Calu3 (cell line): Measurements from ENCODE around the gene CARMIL1. TPM values are rescaled to one million over a fixed set of nuclear protein-coding genes. Genes with fewer than 3 reads are reported as not detected.
A peak's percentile ranks its signal among the peaks of the same experiment; 100 is the strongest.

Experiments
- BruUV-seq: library from RNA; stranded (reverse); fragments of 400-500 nt; replicated peaks from 2 replicates; lab custom pipeline; 2021; lab: Mats Ljungman, UMichigan
- CTCF ChIA-PET: fragments of 300-600 bp; sonication (Branson Sonifier 250); formaldehyde crosslinking; loops from one replicate; lab custom pipeline; 2022; ENCODE audit warnings: antibody characterized with exemption; lab: Charles Lee
- DNase-seq: peaks from one replicate; pipeline ENCODE4 v3.0.0; 2022
- H3K27ac Mint-ChIP-seq: one replicate; pipeline ENCODE4 v1.8.0; 2022; ENCODE audit warnings: mixed read lengths; ENCODE audit not compliant: unreplicated experiment
- H3K27me3 Mint-ChIP-seq: one replicate; pipeline ENCODE4 v1.8.0; 2022; ENCODE audit warnings: mixed read lengths; ENCODE audit not compliant: unreplicated experiment
- H3K36me3 Mint-ChIP-seq: one replicate; pipeline ENCODE4 v1.8.0; 2022; ENCODE audit warnings: mild to moderate bottlenecking, moderate library complexity, mixed read lengths; ENCODE audit not compliant: insufficient read depth, unreplicated experiment
- H3K4me1 Mint-ChIP-seq: one replicate; pipeline ENCODE4 v1.8.0; 2022; ENCODE audit warnings: mild to moderate bottlenecking, low read depth, mixed read lengths; ENCODE audit not compliant: unreplicated experiment
- H3K4me3 Mint-ChIP-seq: one replicate; pipeline ENCODE4 v1.8.0; 2022; ENCODE audit warnings: mild to moderate bottlenecking, low read depth, moderate library complexity, mixed read lengths; ENCODE audit not compliant: unreplicated experiment
- H3K9me3 Mint-ChIP-seq: one replicate; pipeline ENCODE4 v1.8.0; 2022; ENCODE audit warnings: low read depth, mixed read lengths; ENCODE audit not compliant: unreplicated experiment
- CTCF ChIP-seq: fragments of 200-600 bp; IDR thresholded peaks from one replicate; pipeline ENCODE4 v1.8.0; 2022; ENCODE audit warnings: antibody characterized with exemption; ENCODE audit not compliant: unreplicated experiment
- intact Hi-C: fragments of 100-400 bp; cut with micrococcal nuclease; formaldehyde crosslinking; loops from one replicate; pipeline ENCODE4 v1.10.0; 2022; ENCODE audit not compliant: unreplicated experiment
- total RNA-seq: library from RNA; stranded (reverse); gene quantifications from 2 replicates; pipeline ENCODE4 v1.2.3, GENCODE V29; 2022

The CARMIL1 gene
- total RNA-seq, 1 experiment from 2014 or later = 92.4 TPM

DNA sequence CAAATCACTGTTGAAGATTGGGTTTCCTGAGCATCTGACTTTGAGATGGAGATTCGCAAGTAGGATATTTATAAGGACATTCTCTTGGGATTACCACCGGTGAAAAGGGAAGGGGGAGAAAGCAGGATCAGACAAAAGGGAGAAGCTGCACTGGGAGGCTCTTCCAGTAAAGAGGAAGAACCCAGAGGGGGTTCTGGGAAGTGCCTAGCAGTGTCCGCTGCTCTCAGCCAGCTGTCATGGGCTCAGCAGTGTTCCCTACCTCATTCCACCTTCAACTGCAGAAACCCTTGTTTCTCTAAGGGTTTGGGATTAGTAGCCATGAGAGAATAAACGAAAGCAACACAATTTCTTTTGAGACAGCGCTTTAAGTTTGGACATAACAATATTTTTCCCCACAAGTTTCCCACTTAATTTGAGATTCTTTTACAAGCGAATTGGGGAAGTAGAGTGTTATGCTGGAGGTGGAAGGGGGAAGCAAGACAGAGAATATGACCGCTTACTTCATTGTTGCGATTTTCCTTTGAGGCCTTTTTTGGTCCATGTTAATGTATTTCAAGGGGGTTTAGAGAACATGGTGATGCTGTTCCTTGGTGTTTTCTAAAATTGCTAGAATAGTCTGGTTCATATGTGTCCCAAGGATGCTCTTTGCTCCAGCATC lies 218.3 kb downstream of the CARMIL1 start:
- DNase-seq = no peak
- BruUV-seq = no TSS peak
- Mint-ChIP-seq H3K4me3 (no peak overlapping the region), H3K4me1 (peaks cover 13% of the 10 kb centered on the region), H3K9me3 (no peaks in the 10 kb centered on the region), H3K27me3 (no peaks in the 10 kb centered on the region), H3K36me3 (peaks cover 25% of the 10 kb centered on the region), H3K27ac (peak overlapping the region; percentile 73)
- CTCF ChIA-PET = no interaction called here
- TF ChIP-seq CTCF = no peak
- intact Hi-C loops = no loop called here

- H3K9me3 Mint-ChIP-seq = no peaks in the 10 kb centered on the region
- peaks cover 25% of the 10 kb centered on the region for H3K36me3 Mint-ChIP-seq
- no peak overlapping the region for H3K4me3 Mint-ChIP-seq
- H3K27ac Mint-ChIP-seq = peak overlapping the region; percentile 73
- H3K27me3 Mint-ChIP-seq = no peaks in the 10 kb centered on the region
- BruUV-seq = no TSS peak
- no peak for TF ChIP-seq CTCF
- peaks cover 13% of the 10 kb centered on the region for H3K4me1 Mint-ChIP-seq
- intact Hi-C loops = no loop called here
- no peak for DNase-seq
- CTCF ChIA-PET = no interaction called here
Measured at GRCh38 chr6:25498505-25498904, 219.3 kb downstream of the CARMIL1 start.

- peak; percentile 17 for DNase-seq
- Mint-ChIP-seq H3K27ac (no peak overlapping the region), H3K4me1 (peaks cover 13% of the 10 kb centered on the region), H3K27me3 (no peaks in the 10 kb centered on the region), H3K9me3 (no peaks in the 10 kb centered on the region), H3K4me3 (no peak overlapping the region), H3K36me3 (peaks cover 25% of the 10 kb centered on the region)
- TF ChIP-seq CTCF = no peak
- no TSS peak for BruUV-seq
- intact Hi-C loops = no loop called here
- CTCF ChIA-PET = interaction anchor here (0.8 kb wide), 1 partner anchor 10 kb away, joined by 3 read pairs; no protein-coding TSS in a partner anchor
Measured at GRCh38 chr6:25499615-25500235, 220.6 kb downstream of the CARMIL1 start.

- Mint-ChIP-seq H3K27me3 (no peaks in the 10 kb centered on the region), H3K9me3 (no peaks in the 10 kb centered on the region), H3K4me1 (peaks cover 13% of the 10 kb centered on the region), H3K36me3 (peaks cover 22% of the 10 kb centered on the region), H3K4me3 (no peak overlapping the region), H3K27ac (no peak overlapping the region)
- BruUV-seq = no TSS peak
- CTCF ChIA-PET = interaction anchor here (0.5 to 1.2 kb wide), 2 partner anchors 14 to 47 kb away, joined by 4 to 8 read pairs; no protein-coding TSS in a partner anchor
- no peak for TF ChIP-seq CTCF
- no peak for DNase-seq
- intact Hi-C loops = no loop called here
Measured at GRCh38 chr6:25503686-25504085, 224.5 kb downstream of the CARMIL1 start.
